ENCODE measurements around the gene FAM9A. TPM values are rescaled to one million over a fixed set of nuclear protein-coding genes. Genes with fewer than 3 reads are reported as not detected.

The FAM9A gene
- total and polyA plus RNA-seq, 2 donors (not counting 1 experiment from before 2014, with no cell fraction given): not detected

DNA sequence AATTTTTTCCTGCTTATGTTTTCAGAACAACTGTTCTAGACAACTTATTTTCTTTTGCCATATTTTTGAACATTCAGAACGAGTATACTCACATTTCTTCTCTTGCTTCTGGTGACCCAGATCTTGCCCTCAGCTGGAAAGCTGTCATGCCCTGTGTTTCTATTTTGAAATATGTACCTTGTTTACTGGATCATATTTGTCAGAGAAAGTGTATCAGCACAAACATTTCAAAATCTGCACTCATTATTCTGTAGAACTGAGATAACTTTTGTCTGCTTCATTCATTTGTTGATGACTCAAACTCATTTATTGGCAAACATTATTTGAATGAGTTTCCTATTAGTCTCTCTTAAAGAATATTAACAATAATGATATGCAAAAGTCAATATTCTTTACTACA lies 46.2 kb upstream of the FAM9A start:
- Histone ChIP-seq H2AFZ (ENCODE audit: low read length) (no peak overlapping the region), H3K27me3 (ENCODE audit: control insufficient read depth, insufficient read depth, low read length) (no peaks in the 10 kb centered on the region), H3K27ac (ENCODE audit: insufficient read depth, low read length) (no peak overlapping the region), H3K4me1 (ENCODE audit: control insufficient read depth, extremely low read depth, insufficient read depth, low read length) (no peaks in the 10 kb centered on the region), H3K9ac (ENCODE audit: insufficient read depth, low read length) (no peak overlapping the region), H3K4me3 (replicated peaks in 1 of 4; ENCODE audit: control extremely low read depth in 1 of 4, insufficient read depth in 1 of 4, low read depth in 3 of 4, low read length in 4 of 4) (no peak overlapping the region), H3K36me3 (ENCODE audit: control insufficient read depth, insufficient read depth, low read length) (no peaks in the 10 kb centered on the region), H3K79me2 (ENCODE audit: control insufficient read depth, insufficient read depth, low read length) (no peaks in the 10 kb centered on the region), H3K9me3 (ENCODE audit: control insufficient read depth, insufficient read depth, low read depth, low read length) (no peaks in the 10 kb centered on the region), H4K20me1 (ENCODE audit: control insufficient read depth, extremely low read depth, insufficient read depth, low read length) (no peaks in the 10 kb centered on the region), H3K4me2 (ENCODE audit: extremely low read depth, insufficient read depth, low read length) (no peak overlapping the region)
- DNase-seq (ENCODE audit: low read depth in 2 of 2): no peak
- no peak for TF ChIP-seq EZH2 (IDR thresholded peaks at IDR 0.05; ENCODE audit: low read length, missing control alignments)
- TF ChIP-seq, protein P1, sequence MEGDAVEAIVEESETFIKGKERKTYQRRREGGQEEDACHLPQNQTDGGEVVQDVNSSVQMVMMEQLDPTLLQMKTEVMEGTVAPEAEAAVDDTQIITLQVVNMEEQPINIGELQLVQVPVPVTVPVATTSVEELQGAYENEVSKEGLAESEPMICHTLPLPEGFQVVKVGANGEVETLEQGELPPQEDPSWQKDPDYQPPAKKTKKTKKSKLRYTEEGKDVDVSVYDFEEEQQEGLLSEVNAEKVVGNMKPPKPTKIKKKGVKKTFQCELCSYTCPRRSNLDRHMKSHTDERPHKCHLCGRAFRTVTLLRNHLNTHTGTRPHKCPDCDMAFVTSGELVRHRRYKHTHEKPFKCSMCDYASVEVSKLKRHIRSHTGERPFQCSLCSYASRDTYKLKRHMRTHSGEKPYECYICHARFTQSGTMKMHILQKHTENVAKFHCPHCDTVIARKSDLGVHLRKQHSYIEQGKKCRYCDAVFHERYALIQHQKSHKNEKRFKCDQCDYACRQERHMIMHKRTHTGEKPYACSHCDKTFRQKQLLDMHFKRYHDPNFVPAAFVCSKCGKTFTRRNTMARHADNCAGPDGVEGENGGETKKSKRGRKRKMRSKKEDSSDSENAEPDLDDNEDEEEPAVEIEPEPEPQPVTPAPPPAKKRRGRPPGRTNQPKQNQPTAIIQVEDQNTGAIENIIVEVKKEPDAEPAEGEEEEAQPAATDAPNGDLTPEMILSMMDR (conservative IDR thresholded peaks at IDR 0.05 in 1 of 2, IDR thresholded peaks at IDR 0.05 in 1 of 2; ENCODE audit: low read depth in 1 of 2, low read length in 2 of 2): no peak

DNA sequence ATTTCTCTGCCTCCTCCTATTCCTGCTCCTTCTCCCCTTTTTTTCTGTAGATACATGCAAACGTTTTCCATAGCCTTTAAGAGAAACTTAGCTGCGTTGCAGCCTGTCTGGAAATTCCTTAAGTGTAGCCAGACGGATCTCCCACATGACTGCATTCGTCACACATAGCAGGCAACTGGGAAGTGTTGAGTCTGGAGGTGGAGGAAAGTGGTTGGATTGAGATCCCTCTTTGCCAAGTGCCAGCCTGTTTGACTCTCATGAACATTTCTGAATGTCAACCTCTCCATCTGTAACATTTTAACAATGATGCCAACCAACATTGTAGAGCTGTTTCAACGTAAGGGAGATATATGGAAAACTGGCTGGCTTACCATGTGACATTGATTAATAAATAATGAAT lies 45.1 kb upstream of the FAM9A start:
- Histone ChIP-seq H3K9ac (ENCODE audit: insufficient read depth, low read length) (no peak overlapping the region), H3K27ac (ENCODE audit: insufficient read depth, low read length) (no peak overlapping the region), H3K36me3 (ENCODE audit: control insufficient read depth, insufficient read depth, low read length) (no peaks in the 10 kb centered on the region), H3K27me3 (ENCODE audit: control insufficient read depth, insufficient read depth, low read length) (no peaks in the 10 kb centered on the region), H3K4me3 (replicated peaks in 1 of 4; ENCODE audit: control extremely low read depth in 1 of 4, insufficient read depth in 1 of 4, low read depth in 3 of 4, low read length in 4 of 4) (no peak overlapping the region), H4K20me1 (ENCODE audit: control insufficient read depth, extremely low read depth, insufficient read depth, low read length) (no peaks in the 10 kb centered on the region), H2AFZ (ENCODE audit: low read length) (no peak overlapping the region), H3K4me2 (ENCODE audit: extremely low read depth, insufficient read depth, low read length) (no peak overlapping the region), H3K79me2 (ENCODE audit: control insufficient read depth, insufficient read depth, low read length) (no peaks in the 10 kb centered on the region), H3K4me1 (ENCODE audit: control insufficient read depth, extremely low read depth, insufficient read depth, low read length) (no peaks in the 10 kb centered on the region), H3K9me3 (ENCODE audit: control insufficient read depth, insufficient read depth, low read depth, low read length) (no peaks in the 10 kb centered on the region)
- DNase-seq (ENCODE audit: low read depth in 2 of 2): peak; percentile 4 to 64
- no peak for TF ChIP-seq EZH2 (IDR thresholded peaks at IDR 0.05; ENCODE audit: low read length, missing control alignments)

DNA sequence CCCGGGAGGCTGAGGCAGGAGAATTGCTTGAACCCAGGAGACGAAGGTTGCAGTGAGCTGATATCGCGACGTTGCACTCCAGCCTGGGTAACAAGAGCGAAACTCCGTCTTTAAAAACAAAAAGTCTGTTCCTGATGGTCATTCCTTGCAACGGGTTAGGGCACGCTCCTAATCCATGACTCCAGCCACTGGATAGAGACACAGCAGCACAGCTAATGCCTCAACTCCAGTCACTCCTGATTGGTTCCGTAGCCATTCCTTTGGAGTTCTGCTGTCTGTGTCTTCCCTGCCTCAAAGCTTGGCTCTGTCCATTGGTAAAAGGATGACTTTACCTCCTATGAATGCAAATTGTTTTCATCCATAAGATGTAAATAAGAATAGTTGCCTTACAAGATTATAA lies 44.3 kb upstream of the FAM9A start:
- no peaks in the 10 kb centered on the region for H3K36me3 ChIP-seq (ENCODE audit: control insufficient read depth, insufficient read depth, low read length)
- H3K27me3 ChIP-seq (ENCODE audit: control insufficient read depth, insufficient read depth, low read length): no peaks in the 10 kb centered on the region
- H3K9ac ChIP-seq (ENCODE audit: insufficient read depth, low read length): no peak overlapping the region
- H3K4me2 ChIP-seq (ENCODE audit: extremely low read depth, insufficient read depth, low read length): peak overlapping the region; percentile 16
- H4K20me1 ChIP-seq (ENCODE audit: control insufficient read depth, extremely low read depth, insufficient read depth, low read length): no peaks in the 10 kb centered on the region
- H3K79me2 ChIP-seq (ENCODE audit: control insufficient read depth, insufficient read depth, low read length): no peaks in the 10 kb centered on the region
- TF ChIP-seq EZH2 (IDR thresholded peaks at IDR 0.05; ENCODE audit: low read length, missing control alignments): no peak
- TF ChIP-seq, protein P1 (conservative IDR thresholded peaks at IDR 0.05 in 1 of 2, IDR thresholded peaks at IDR 0.05 in 1 of 2; ENCODE audit: low read depth in 1 of 2, low read length in 2 of 2): no peak
- no peaks in the 10 kb centered on the region for H3K9me3 ChIP-seq (ENCODE audit: control insufficient read depth, insufficient read depth, low read depth, low read length)
- DNase-seq (ENCODE audit: low read depth in 2 of 2): no peak
- H3K4me3 ChIP-seq (replicated peaks in 1 of 4; ENCODE audit: control extremely low read depth in 1 of 4, insufficient read depth in 1 of 4, low read depth in 3 of 4, low read length in 4 of 4): no peak overlapping the region
- H2AFZ ChIP-seq (ENCODE audit: low read length): no peak overlapping the region
- H3K4me1 ChIP-seq (ENCODE audit: control insufficient read depth, extremely low read depth, insufficient read depth, low read length): no peaks in the 10 kb centered on the region
- no peak overlapping the region for H3K27ac ChIP-seq (ENCODE audit: insufficient read depth, low read length)
